GM18507 (cell line): ENCODE data around the gene DENR.

Source experiments
- DNase-seq: peaks from one replicate; pipeline ENCODE4 v3.0.0; 2011; ENCODE audit warnings: low read depth; ENCODE audit not compliant: insufficient read length; ENCODE audit errors: extremely low spot score
- FAIRE-seq: peaks from 2 replicates; lab custom pipeline; 2011; peaks lifted over from hg19 to GRCh38; lab: Jason Lieb, UNC

DENR gene

GRCh38 chr12:122807651-122808050 is 55.0 kb downstream of the DENR start:
- no peak for DNase-seq
- no peak for FAIRE-seq

GRCh38 chr12:122811777-122812176 is 59.2 kb downstream of the DENR start:
- DNase-seq (no peak), FAIRE-seq (no peak)

GRCh38 chr12:122813310-122813713 is 60.7 kb downstream of the DENR start:
- DNase-seq (no peak), FAIRE-seq (peak; percentile 77)

- DNase-seq (no peak), FAIRE-seq (no peak)
Measured at GRCh38 chr12:122819209-122819785, 66.7 kb downstream of the DENR start.

- no peak for DNase-seq
- FAIRE-seq, result no peak
Measured at GRCh38 chr12:122820138-122820537, 67.5 kb downstream of the DENR start.
